HepG2 (cell line): ENCODE data around the gene PPM1H. TPM values are rescaled to one million over a fixed set of nuclear protein-coding genes. Genes with fewer than 3 reads are reported as not detected.

Experiments used
- DPF2 ChIP-seq: sonication (generic); formaldehyde crosslinking; IDR thresholded peaks from 2 replicates; pipeline ENCODE4 v1.4.0; 2020; ENCODE audit warnings: mild to moderate bottlenecking, low read depth, missing genetic modification reagents, borderline replicate concordance
- PHF20 ChIP-seq: sonication (generic); formaldehyde crosslinking; IDR thresholded peaks from 2 replicates; pipeline ENCODE4 v1.5.0; 2020; ENCODE audit warnings: mild to moderate bottlenecking, missing genetic modification reagents
- TAF1 ChIP-seq: sonication (generic); formaldehyde crosslinking; IDR thresholded peaks from 2 replicates; pipeline ENCODE4 v1.4.0; 2020; ENCODE audit warnings: missing genetic modification reagents
- ZNF383 ChIP-seq: sonication (generic); formaldehyde crosslinking; IDR thresholded peaks from 2 replicates; pipeline ENCODE4 v1.4.0; 2020; ENCODE audit warnings: missing genetic modification reagents, mild to moderate bottlenecking, borderline replicate concordance
- ZNF563 ChIP-seq: sonication (generic); formaldehyde crosslinking; IDR thresholded peaks from 2 replicates; pipeline ENCODE4 v1.8.0; 2022; ENCODE audit warnings: mild to moderate bottlenecking, moderate library complexity, missing genetic modification reagents
- ZNF570 ChIP-seq: sonication (generic); formaldehyde crosslinking; IDR thresholded peaks from 2 replicates; pipeline ENCODE4 v1.4.0; 2020; ENCODE audit warnings: mild to moderate bottlenecking, missing genetic modification reagents, borderline replicate concordance
- ZNF792 ChIP-seq: IDR thresholded peaks from 2 replicates; pipeline ENCODE4 v1.6.1; 2016
- polyA plus RNA-seq, 8 experiments: library from polyadenylated mRNA; depleted of rRNA in 3 of 8; stranded (reverse) in 7 of 8; unstranded in 1 of 8; fragments of >200 nt; fragmentation: Illumina TruSeq in 4 of 8; extraction: Trizol in 4 of 8; gene quantifications; 2 replicates each; pipeline versions ENCODE4 v1.2.1 to v1.2.3, GENCODE V29; 2011 to 2016; ENCODE audit warnings: low read depth in 4 of 8, missing spikeins in 1 of 8, mixed read lengths in 1 of 8; ENCODE audit not compliant: insufficient read depth in 1 of 8
- total RNA-seq, 5 experiments: library from RNA; depleted of rRNA; stranded (reverse); fragments of >200 nt; fragmentation: Illumina TruSeq; extraction: Trizol; gene quantifications; 2 replicates each; pipeline ENCODE4 v1.2.3, GENCODE V29; 2016; ENCODE audit warnings: low read depth in 1 of 5
- TF ChIP-seq, protein P1 (sequence below): sonication (generic); formaldehyde crosslinking; IDR thresholded peaks from 2 replicates; pipeline ENCODE4 v1.4.0; 2020; ENCODE audit warnings: mild to moderate bottlenecking, missing genetic modification reagents, borderline replicate concordance
- TF ChIP-seq, protein P2 (sequence below): sonication (generic); formaldehyde crosslinking; IDR thresholded peaks from 2 replicates; pipeline ENCODE4 v1.8.1; 2023; ENCODE audit warnings: mild to moderate bottlenecking, missing genetic modification reagents

The PPM1H gene
- total and polyA plus RNA-seq, 2 of the 13 experiments (the other 11 are each of a cell fraction or from before 2014, with no cell fraction given) = 29.1 to 38.1 TPM

DNA sequence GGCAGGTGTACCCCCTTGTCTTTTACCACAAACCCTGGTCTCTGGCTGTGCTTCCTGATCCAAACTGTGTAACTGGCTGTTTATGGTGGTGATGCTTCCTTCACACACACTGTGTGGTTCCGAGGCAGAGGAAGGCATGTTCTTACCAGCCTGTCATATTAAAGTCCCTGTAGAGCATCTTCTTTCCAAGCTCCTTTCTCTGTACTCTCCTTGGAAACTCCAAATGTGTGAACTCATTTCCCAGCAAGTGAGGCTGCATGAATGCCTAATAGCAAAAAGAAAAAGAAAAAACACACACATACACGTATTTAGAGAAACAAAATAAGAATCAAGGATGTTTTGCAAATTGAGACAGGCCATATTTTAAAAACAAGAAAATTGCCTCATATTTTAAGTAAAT, 214.9 kb downstream of the PPM1H start (continued):
- TF ChIP-seq, protein P1, sequence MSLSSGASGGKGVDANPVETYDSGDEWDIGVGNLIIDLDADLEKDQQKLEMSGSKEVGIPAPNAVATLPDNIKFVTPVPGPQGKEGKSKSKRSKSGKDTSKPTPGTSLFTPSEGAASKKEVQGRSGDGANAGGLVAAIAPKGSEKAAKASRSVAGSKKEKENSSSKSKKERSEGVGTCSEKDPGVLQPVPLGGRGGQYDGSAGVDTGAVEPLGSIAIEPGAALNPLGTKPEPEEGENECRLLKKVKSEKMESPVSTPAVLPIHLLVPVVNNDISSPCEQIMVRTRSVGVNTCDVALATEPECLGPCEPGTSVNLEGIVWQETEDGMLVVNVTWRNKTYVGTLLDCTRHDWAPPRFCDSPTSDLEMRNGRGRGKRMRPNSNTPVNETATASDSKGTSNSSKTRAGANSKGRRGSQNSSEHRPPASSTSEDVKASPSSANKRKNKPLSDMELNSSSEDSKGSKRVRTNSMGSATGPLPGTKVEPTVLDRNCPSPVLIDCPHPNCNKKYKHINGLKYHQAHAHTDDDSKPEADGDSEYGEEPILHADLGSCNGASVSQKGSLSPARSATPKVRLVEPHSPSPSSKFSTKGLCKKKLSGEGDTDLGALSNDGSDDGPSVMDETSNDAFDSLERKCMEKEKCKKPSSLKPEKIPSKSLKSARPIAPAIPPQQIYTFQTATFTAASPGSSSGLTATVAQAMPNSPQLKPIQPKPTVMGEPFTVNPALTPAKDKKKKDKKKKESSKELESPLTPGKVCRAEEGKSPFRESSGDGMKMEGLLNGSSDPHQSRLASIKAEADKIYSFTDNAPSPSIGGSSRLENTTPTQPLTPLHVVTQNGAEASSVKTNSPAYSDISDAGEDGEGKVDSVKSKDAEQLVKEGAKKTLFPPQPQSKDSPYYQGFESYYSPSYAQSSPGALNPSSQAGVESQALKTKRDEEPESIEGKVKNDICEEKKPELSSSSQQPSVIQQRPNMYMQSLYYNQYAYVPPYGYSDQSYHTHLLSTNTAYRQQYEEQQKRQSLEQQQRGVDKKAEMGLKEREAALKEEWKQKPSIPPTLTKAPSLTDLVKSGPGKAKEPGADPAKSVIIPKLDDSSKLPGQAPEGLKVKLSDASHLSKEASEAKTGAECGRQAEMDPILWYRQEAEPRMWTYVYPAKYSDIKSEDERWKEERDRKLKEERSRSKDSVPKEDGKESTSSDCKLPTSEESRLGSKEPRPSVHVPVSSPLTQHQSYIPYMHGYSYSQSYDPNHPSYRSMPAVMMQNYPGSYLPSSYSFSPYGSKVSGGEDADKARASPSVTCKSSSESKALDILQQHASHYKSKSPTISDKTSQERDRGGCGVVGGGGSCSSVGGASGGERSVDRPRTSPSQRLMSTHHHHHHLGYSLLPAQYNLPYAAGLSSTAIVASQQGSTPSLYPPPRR (CRISPR knock-in tag) = no peak
- TF ChIP-seq TAF1 (CRISPR knock-in tag) = no peak
- TF ChIP-seq, protein P2, sequence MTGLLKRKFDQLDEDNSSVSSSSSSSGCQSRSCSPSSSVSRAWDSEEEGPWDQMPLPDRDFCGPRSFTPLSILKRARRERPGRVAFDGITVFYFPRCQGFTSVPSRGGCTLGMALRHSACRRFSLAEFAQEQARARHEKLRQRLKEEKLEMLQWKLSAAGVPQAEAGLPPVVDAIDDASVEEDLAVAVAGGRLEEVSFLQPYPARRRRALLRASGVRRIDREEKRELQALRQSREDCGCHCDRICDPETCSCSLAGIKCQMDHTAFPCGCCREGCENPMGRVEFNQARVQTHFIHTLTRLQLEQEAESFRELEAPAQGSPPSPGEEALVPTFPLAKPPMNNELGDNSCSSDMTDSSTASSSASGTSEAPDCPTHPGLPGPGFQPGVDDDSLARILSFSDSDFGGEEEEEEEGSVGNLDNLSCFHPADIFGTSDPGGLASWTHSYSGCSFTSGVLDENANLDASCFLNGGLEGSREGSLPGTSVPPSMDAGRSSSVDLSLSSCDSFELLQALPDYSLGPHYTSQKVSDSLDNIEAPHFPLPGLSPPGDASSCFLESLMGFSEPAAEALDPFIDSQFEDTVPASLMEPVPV (CRISPR knock-in tag) = no peak
- TF ChIP-seq ZNF792 (CRISPR knock-in tag) = no peak
- TF ChIP-seq PHF20 (CRISPR knock-in tag) = no peak
- no peak for TF ChIP-seq ZNF383 (CRISPR knock-in tag)
- TF ChIP-seq DPF2 (CRISPR knock-in tag) = no peak
- no peak for TF ChIP-seq ZNF563
- no peak for TF ChIP-seq ZNF570
